ENCODE data around the gene ZBTB48. TPM values are rescaled to one million over a fixed set of nuclear protein-coding genes. Genes with fewer than 3 reads are reported as not detected.
A peak's percentile ranks its signal among the peaks of the same experiment; 100 is the strongest.

The ZBTB48 gene
- total RNA-seq, 1 donor from 2014 or later = 20.0 TPM

- Histone ChIP-seq H3K9me3 (ENCODE audit: insufficient read depth, low read depth, low read length) (no peaks in the 10 kb centered on the region), H3K27me3 (ENCODE audit: insufficient read depth, low read length) (no peaks in the 10 kb centered on the region), H3K79me2 (ENCODE audit: insufficient read depth, low read length) (peaks cover 32% of the 10 kb centered on the region), H3K27ac (ENCODE audit: low read depth, low read length) (no peak overlapping the region), H3K4me3 (ENCODE audit: insufficient read depth, low read depth, low read length) (no peak overlapping the region), H3K4me2 (ENCODE audit: low read length) (no peak overlapping the region), H3K4me1 (ENCODE audit: insufficient read depth, low read length) (peaks cover 10% of the 10 kb centered on the region), H4K20me1 (ENCODE audit: insufficient read depth, low read length) (peaks cover 62% of the 10 kb centered on the region), H2AFZ (ENCODE audit: low read depth, low read length) (no peak overlapping the region), H3K9ac (ENCODE audit: low read length) (no peak overlapping the region), H3K36me3 (ENCODE audit: insufficient read depth, low read length) (no peaks in the 10 kb centered on the region)
- H3K27me3 Mint-ChIP-seq (ENCODE audit: low read depth, unreplicated experiment) = no peaks in the 10 kb centered on the region
- H3K36me3 Mint-ChIP-seq (ENCODE audit: low read depth, unreplicated experiment) = peaks cover 7% of the 10 kb centered on the region
- peak overlapping the region; percentile 71 for H3K4me3 Mint-ChIP-seq (ENCODE audit: unreplicated experiment)
- DNase-seq (ENCODE audit: low read depth) (no peak), FAIRE-seq (no peak)
- H3K27ac Mint-ChIP-seq (ENCODE audit: unreplicated experiment) = peak overlapping the region; percentile 41
- no peaks in the 10 kb centered on the region for H3K9me3 Mint-ChIP-seq (ENCODE audit: unreplicated experiment)
- H3K4me1 Mint-ChIP-seq (ENCODE audit: low read depth, unreplicated experiment) = peaks cover 13% of the 10 kb centered on the region
- TF ChIP-seq EZH2 (IDR thresholded peaks at IDR 0.05; ENCODE audit: insufficient read depth, low read length) (no peak), CTCF (IDR thresholded peaks at IDR 0.05; ENCODE audit: insufficient read depth, low read depth, low read length) (peak; percentile 7)
These were observed 4.6 kb downstream of the ZBTB48 start for GRCh38 chr1:6584126-6585080.

GRCh38 chr1:6585081-6585722, 5.4 kb downstream of the ZBTB48 start:
- Histone ChIP-seq H3K4me1 (ENCODE audit: insufficient read depth, low read length) (peaks cover 8% of the 10 kb centered on the region), H4K20me1 (ENCODE audit: insufficient read depth, low read length) (peaks cover 70% of the 10 kb centered on the region), H3K4me3 (ENCODE audit: insufficient read depth, low read depth, low read length) (no peak overlapping the region), H3K36me3 (ENCODE audit: insufficient read depth, low read length) (peaks cover 6% of the 10 kb centered on the region), H2AFZ (ENCODE audit: low read depth, low read length) (no peak overlapping the region), H3K9me3 (ENCODE audit: insufficient read depth, low read depth, low read length) (no peaks in the 10 kb centered on the region), H3K9ac (ENCODE audit: low read length) (no peak overlapping the region), H3K79me2 (ENCODE audit: insufficient read depth, low read length) (peaks cover 32% of the 10 kb centered on the region), H3K4me2 (ENCODE audit: low read length) (no peak overlapping the region), H3K27ac (ENCODE audit: low read depth, low read length) (no peak overlapping the region), H3K27me3 (ENCODE audit: insufficient read depth, low read length) (no peaks in the 10 kb centered on the region)
- H3K27me3 Mint-ChIP-seq (ENCODE audit: low read depth, unreplicated experiment) = no peaks in the 10 kb centered on the region
- no peaks in the 10 kb centered on the region for H3K9me3 Mint-ChIP-seq (ENCODE audit: unreplicated experiment)
- no peak overlapping the region for H3K4me3 Mint-ChIP-seq (ENCODE audit: unreplicated experiment)
- FAIRE-seq (no peak), DNase-seq (ENCODE audit: low read depth) (no peak)
- peaks cover 11% of the 10 kb centered on the region for H3K4me1 Mint-ChIP-seq (ENCODE audit: low read depth, unreplicated experiment)
- peaks cover 13% of the 10 kb centered on the region for H3K36me3 Mint-ChIP-seq (ENCODE audit: low read depth, unreplicated experiment)
- H3K27ac Mint-ChIP-seq (ENCODE audit: unreplicated experiment) = no peak overlapping the region
- TF ChIP-seq EZH2 (IDR thresholded peaks at IDR 0.05; ENCODE audit: insufficient read depth, low read length) (no peak), CTCF (IDR thresholded peaks at IDR 0.05; ENCODE audit: insufficient read depth, low read depth, low read length) (no peak)

Data from astrocyte (in vitro differentiated cells and primary cell).